ENCODE data around the gene TNS4.

GRCh38 chr17:40545660-40546059 is 44.2 kb upstream of the TNS4 start:
- no peak for TF ChIP-seq CTCF (IDR thresholded peaks at IDR 0.05)
- no peak for TF ChIP-seq ZFX (IDR thresholded peaks at IDR 0.05; ENCODE audit: borderline replicate concordance)

Measured in 22Rv1 (cell line).